Stimulated activated CD4-positive, alpha-beta T cell treated with anti-CD3 and anti-CD28 coated beads, TNF-alpha, amount 100 ng/mL, for 1 hour (primary cell): ENCODE results near the gene IL36G.

ENCODE experiments used
- DNase-seq, 3 donors: peaks; one replicate each; pipeline ENCODE4 v3.0.0-alpha.2; 2020; ENCODE audit warnings: low read depth in 3 of 3, low spot score in 1 of 3

IL36G gene

DNA sequence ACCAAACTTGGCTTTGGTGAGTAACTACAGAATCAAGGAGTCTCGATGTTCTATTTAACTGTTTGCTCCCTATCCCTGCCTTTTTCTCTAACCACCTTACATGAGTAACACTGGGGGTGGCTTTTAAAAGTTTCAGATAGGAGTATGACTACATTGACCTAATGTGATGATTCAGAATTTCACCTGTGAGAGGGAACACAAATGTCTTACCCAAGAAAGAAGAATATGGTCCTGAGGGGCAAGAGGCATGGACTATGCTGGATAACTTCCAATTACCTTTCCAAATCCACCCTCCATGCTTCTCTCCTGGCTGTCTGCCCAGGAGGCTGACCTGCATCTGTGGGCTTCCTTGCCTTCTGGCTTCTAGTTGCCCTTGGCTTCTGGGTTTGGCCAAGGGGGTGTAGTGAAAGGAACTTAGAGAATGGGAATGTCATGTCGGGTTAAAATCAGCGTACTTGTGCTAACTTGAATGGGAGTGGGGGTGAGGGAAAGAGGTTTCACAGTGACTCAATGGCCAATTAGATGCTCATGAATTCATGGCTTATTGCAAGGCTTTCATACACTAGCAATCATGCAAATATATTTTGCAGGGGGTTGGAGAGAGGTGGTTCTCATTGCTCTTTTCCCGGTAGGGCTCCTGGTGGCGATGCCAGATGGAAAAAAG, 5.3 kb upstream of the IL36G start:
- no peak for DNase-seq

DNA sequence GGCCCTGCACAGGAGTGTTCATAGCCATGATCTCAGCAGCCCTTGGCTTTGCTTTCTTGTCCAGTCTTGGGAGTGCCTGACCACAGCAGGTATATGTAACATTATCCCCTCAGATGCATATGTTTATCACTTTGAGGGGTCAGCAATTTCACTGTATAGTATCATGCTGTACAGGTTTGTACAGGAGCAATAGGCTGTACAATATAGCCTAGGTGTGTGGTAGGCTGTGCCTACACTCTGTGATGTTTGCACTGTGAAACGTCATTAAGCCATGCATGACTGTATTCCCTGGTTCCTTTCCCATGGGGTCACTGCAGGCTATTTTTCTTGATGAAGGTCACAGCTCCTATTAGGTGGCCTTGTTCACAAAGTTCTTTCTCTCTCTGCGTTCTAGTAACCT, 4.7 kb upstream of the IL36G start:
- DNase-seq: no peak

DNA sequence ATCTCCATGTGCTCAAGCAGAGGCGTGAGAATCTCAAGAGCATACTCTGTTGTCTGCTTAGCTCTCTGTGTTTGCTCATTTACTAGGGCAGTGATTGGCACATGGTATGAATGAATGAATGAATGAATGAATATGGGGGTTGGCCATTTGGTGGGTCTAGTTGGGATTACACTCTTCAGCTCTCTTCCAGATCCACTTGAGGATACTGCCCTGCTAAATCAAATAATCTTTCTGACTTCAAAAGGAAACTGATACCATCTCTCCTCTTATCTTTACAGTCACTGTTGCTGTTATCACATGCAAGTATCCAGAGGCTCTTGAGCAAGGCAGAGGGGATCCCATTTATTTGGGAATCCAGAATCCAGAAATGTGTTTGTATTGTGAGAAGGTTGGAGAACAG, 1.9 kb downstream of the IL36G start:
- no peak for DNase-seq

DNA sequence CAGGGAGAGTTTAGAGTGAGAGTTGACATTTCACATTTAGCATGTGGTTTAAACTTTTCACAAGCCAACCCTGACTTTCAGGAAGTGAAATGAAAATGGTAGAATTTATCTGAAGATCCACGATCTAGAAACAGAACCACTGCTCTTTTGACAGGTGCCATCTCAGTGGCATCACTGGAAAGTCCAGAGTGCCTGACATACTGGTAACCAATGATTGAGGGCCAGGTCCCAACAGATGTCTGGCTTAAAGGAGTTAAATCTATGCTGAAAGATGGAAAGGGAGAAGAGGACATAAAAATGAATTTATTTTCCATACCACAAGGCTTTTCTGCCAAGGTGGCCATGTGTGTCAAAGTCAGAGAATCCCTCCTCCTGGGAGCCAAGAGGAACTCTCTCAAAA, 2.7 kb downstream of the IL36G start:
- DNase-seq: no peak

DNA sequence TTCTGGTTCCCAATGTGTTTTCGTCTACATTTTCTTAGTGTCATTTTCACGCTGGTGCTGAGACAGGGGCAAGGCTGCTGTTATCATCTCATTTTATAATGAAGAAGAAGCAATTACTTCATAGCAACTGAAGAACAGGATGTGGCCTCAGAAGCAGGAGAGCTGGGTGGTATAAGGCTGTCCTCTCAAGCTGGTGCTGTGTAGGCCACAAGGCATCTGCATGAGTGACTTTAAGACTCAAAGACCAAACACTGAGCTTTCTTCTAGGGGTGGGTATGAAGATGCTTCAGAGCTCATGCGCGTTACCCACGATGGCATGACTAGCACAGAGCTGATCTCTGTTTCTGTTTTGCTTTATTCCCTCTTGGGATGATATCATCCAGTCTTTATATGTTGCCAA, 7.3 kb downstream of the IL36G start:
- DNase-seq: no peak

DNA sequence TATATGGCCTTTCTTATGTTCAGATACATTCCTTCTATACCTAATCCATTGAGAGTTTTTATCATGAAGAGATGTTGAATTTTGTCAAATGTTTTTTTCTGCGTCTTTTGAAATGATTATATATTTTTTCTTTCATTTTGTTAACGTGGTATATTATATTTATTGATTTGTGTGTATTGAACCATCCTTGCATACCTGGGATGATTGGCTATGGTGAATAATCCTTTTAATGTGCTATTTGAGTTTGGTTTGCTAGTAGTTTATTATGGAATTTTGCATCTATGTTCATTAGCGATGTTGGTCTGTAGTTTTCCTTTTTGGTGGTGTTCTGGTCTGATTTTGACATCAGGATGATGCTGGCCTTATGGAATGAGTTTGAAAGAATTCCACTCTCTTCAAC, 11.8 kb downstream of the IL36G start:
- no peak for DNase-seq

DNA sequence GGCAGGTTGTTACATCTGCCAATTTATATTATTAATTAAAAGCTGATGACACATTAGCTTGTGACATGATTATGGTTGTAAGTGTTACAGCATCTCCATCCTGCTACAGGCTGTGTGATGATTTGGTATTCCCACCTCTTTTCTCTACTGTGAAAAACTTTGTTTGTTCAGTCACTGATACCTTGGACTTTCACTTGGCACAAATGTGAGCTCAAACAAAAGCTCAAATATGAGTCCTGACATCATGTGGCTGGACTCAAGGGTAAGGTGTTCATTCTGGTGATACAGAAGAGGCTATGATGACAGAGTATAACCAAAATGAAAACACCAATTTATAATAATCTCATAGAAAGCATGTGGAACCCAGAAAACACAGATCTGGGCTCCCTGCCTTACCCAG, 16.0 kb downstream of the IL36G start:
- DNase-seq: no peak

DNA sequence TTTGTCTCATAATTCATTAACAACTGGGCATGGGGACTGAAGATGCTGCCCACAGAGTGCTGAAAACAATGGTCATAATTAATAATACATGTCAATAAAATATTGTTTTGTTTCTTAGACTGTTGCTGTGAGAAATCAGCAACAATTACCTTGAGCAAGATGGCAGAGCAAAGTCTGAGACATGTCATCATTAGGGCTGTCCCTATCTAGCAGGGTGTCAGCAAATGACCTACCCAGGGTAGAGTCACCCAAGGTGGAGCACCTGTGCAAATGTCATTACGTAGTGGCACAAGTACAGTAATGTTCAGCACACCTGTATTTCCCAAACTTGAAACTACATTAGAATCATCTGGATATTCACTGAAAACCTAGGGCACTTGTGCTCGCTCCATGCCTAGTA, 16.8 kb downstream of the IL36G start:
- no peak for DNase-seq

DNA sequence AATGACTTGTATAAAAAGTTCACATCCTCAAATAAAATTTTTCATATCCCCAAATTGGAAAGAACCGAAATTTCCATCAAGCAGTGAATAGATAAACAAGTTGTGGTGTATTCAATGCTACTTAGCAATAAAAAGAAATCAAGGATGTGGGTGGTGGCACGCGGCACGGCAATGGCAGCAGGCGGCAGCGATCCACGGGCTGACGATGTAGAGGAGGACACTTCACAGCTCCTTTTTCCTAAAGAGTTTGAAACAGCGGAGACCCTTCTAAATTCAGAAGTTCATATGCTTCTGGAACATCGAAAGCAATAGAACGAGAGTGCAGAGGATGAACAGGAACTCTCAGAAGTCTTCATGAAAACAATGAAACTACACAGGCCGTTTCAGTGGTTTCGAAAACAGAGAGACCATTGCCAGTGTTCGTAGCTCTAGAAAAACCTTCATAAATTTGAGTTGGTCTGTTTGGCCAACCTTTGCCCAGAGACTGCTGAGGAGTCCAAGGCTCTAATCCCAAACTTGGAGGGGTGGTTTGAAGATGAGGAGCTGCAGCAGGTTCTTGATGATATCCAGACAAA, 17.6 kb downstream of the IL36G start:
- DNase-seq: no peak

DNA sequence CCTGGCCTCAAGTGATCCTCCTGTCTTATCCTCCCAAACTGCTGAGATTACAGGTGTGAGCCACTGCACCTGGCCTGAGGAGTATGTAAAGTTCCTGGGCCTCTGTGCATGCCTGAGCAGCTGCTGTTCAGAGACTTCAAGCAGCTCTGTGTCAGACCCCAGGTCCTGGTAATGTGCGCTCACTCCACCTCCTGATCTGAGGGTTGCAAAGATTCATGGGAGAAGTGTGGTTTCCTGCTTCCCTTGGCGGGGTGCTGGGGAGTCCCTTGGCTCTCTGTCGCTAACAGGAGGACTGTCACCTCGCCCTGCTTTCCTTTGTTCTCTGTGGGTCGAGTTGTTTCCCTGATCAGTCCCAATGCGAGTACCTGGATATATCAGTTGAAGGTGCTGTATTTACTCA, 18.8 kb downstream of the IL36G start:
- peak; percentile 31 to 48 (median 43) for DNase-seq

DNA sequence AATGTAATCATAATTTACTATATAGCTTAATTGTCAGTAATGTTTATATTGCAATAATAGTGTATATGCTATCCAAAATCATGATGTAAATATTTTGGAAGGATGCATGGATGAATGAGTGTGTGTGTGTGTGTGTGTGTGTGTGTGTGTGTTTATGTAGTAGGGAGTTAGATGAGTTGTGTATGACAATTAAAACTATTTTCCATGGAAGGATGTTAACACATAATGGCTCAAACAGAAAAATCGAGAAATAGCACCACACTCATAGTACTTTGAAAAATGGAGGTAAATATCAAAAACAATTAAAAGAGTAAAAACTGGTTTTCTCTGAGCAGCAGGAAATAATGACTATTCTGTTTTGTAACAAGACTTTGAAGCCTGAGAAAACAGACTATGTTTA, 19.3 kb downstream of the IL36G start:
- no peak for DNase-seq

DNA sequence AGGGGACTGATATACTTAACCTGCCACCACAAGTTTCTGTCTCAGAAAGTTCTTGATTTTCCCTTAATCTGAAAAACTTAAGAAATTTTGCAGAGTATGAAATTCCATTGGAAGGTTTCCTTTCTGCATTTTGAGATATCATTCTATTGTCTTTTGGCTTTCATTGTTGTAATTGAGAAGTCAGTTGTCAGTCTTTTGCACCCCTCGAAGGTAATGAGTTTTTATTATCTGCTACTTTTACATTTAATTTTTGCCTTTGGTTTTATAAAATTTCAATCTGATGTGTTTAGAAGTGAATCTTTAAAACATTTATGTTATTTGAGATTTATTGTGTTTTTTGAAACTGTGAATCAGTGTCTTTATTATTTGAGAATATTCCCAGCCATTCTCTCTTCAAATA, 22.6 kb downstream of the IL36G start:
- DNase-seq: no peak

DNA sequence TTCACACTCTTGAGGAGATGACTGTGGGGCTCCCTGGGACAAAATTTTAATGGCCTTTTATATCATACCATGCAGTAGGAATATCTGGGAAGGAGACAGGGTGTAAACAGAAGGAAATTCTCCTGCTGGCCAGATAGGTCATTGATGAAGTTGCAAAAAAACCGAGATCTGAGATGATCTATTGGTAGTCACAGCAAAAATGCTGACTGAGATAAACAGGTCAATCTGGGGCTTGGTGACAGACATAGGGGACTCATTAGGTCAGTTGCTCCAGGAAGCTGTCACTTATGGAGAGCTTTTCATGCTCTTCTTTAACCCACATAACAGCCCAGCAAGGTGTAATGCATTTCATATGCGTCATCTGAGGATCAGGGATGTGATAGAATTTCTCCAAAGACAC, 24.9 kb downstream of the IL36G start:
- no peak for DNase-seq

DNA sequence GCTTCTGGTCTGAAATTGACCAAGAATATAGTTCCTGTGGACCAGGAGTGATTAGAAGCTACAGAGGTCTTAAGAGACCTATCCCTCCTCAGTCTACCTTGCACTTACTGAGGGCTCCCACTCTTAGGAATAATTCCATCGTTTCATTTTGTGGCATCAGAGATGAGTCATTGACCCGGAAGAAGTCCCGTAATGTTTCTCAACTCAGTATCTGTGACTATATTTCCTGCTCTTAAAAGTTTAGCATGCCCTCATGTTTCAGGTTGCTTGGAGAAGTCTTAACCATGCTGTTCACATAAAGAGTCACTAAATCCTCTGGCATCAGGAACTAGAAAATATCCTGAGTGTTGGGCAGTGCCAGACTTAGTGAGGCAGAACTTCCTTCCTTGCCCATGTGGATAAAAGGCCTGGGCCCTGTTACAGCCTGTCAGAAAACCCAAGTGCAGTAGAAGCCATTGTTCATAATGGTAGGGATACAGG, 27.3 kb downstream of the IL36G start, which contains the start of gene IL36A:
Gene IL36A (plus strand): TSS at position 430 of the 480 bp plus-strand sequence. CDS start 413 bp downstream, outside the sequence.
- no peak for DNase-seq

DNA sequence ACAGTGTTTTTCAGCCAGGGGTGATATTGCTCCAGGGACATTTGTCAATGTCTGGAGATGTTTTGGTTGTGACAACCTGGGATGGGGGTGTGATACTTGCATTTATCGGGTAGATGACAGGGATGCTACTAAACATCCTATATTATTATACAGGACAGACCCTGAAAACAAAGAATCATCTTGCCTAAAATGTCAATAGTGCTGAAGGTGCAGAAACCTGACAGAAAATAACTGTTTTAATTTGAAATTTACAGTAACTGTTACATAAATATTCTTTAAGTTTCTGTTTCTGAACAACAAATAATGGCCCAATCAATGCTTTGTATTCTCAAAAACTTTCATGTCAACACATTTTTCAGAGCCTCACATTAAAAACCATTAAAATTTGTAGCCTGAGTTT, 29.4 kb downstream of the IL36G start:
- DNase-seq: no peak

DNA sequence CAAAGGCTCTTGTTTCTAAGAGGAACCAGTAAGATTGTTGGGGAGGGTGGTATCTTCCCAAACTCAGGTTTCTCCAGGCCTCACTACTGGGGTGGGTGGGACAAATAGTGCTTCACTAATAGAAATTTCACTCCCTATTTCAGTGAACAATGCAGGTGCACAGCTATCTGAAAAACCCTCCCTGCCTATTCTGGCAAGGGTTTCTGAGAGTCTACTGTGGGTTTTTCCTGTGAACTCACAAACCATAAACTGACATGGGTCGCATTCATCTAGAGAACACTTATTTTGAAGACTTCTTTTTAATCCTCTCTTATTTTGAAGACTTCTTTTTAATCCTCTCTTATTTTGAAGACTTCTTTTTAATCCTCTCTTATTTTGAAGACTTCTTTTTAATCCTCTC, 31.8 kb downstream of the IL36G start:
- no peak for DNase-seq

DNA sequence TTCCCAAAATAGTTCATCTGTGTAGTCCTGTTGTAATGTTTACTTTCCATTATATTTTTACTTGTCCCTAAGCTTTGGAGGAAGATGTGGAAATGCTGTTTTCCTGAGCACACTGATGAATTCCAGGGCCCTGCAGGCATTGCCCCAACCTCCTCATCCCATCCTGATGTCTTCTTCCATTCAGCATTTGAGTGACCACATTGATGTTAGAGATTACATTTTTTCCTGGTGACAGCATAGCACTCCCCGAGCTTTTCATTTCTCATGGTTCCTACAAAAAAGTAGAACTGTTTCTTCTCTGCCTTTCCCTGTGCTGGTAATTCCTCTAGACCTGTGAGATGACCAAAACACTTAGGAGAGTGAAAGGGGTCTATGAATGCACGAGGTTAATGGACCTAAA, 32.3 kb downstream of the IL36G start:
- DNase-seq: no peak

DNA sequence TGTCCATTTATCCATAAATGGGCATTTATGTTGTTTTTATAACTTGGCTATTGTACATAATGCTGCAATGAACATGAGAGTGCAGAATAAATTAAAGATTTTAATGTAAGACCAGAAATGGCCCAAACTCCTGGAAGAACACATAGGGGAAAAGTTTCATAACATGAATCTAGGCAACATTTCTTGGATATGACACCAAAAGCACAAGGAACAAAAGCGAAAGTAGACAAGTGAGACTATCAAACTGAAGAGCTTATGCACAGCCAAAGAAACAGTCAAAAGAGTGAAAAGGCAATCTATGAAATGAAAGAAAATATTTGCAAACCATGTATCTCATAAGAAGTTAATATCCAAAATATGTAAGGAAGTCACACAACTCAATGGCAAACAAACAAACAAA, 33.3 kb downstream of the IL36G start:
- DNase-seq: no peak

DNA sequence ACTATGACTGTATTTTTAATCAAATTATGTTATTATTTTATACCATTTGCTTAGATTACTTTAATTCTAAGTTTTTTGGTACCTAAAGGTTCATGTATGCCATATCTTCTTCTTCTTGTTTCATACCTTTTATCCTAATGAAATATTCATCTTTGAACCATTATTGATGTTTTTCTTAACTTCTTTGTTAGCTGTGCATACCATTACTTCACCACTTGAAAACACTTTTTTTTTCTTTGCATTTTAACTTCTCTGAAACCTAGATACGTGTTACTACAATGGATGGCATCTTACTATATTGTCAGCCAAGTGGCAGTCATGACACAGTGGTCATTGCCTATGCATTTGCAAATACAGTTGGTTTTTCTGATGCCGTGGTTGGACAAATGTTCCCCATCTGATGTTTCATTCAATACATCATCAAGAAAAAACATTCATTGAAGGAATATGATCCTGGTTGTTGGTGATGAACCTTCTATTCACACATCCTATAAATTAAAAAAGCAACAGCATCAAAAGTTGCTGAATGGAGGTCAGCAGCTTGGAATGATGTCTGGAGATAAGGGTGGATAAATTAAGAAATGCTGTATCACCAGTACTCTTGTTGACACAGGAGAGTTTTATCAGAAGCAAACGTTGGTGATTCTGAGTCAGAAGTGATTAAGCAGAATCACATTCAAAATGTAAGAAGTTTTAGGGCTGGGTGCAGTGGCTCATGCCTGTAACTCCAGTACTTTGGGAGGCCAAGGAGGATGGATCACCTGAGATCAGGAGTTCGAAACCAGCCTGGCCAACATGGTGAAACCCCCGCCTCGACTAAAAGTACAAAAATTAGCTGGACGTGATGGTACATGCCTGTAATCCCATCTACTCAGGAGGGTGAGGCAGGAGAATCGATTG, 34.9 kb downstream of the IL36G start:
- DNase-seq: no peak

DNA sequence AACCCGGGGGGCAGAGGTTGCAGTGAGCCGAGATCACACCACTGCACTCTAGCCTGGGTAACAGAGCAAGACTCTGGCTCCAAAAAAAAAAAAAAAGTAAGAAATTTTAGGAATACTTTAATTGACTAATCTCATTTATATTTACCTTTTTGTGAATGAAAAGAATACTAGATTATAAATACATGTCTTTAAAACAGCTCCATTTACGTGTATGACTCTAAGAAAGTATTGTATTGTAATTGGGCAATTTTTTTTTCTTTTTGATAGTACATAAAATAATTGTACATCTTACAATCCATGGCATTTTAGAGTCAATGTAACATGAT, 35.5 kb downstream of the IL36G start:
- no peak for DNase-seq

DNA sequence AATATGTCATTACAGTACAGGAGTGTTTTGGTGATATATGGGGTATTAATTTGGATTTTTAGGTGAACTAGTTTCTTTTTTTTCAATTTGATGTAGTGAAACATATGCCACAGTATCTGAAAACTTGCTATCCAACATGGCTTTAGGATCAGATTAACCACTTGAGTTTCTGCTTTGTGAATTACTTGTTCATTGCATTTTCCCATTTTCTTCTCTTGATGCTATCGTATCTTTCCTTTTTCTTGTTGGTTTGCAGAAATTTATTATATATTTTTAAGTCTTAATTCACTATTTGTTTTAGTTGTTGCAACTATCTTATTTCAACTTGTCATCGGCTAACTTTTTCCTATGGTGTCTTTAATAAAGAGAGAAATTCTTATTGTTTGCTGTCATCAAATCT, 36.3 kb downstream of the IL36G start:
- DNase-seq: no peak

DNA sequence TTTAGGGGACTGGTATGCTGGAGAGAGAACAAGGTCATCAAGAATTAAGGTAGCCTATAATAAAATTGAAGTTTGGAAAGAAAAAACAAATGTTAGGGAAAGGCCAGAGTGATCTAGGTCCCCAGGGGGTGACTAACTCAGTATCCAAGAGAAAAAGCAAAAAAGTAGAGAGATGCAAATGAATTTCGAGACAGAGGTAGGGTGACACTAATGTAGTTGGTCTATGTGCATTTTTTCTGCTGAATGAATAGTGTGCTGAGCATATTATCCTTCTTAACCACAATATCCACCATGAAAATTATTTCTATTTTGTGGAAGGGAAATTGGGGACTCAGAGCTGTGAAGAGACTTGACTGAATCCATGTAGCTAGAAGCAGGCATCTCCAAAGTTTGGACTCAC, 37.2 kb downstream of the IL36G start:
- DNase-seq: no peak
